ENCODE data around the gene HMX3.

- TF ChIP-seq EZH2 (IDR thresholded peaks at IDR 0.05; ENCODE audit: insufficient read depth, low read length) (no peak), CTCF (IDR thresholded peaks at IDR 0.05; ENCODE audit: insufficient read depth, low read depth, low read length) (no peak)
Observed at GRCh38 chr10:123100030-123100762, 35.6 kb upstream of the HMX3 start.
